ENCODE results near the gene MYRF.

The MYRF gene

GRCh38 chr11:61760946-61761345, 8.5 kb downstream of the MYRF start:
- DNase-seq (ENCODE audit: low spot score): no peak

GRCh38 chr11:61761440-61762222, 9.2 kb downstream of the MYRF start:
- DNase-seq (ENCODE audit: low spot score): no peak

- DNase-seq (ENCODE audit: low spot score): no peak
These were observed 9.8 kb downstream of the MYRF start for GRCh38 chr11:61762223-61762615.

- DNase-seq (ENCODE audit: low spot score): no peak
These were observed 10.4 kb downstream of the MYRF start for GRCh38 chr11:61762798-61763197.

GRCh38 chr11:61763930-61764605, 11.6 kb downstream of the MYRF start:
- no peak for DNase-seq (ENCODE audit: low spot score)

GRCh38 chr11:61764606-61765260, 12.3 kb downstream of the MYRF start:
- DNase-seq (ENCODE audit: low spot score): no peak

- DNase-seq (ENCODE audit: low spot score): no peak
These were observed 13.3 kb downstream of the MYRF start for GRCh38 chr11:61765550-61766253.

- no peak for DNase-seq (ENCODE audit: low spot score)
These were observed 14.0 kb downstream of the MYRF start for GRCh38 chr11:61766353-61766841.

- DNase-seq (ENCODE audit: low spot score): no peak
These were observed 16.1 kb downstream of the MYRF start for GRCh38 chr11:61768376-61769076.

GRCh38 chr11:61769169-61769920, 16.9 kb downstream of the MYRF start:
- DNase-seq (ENCODE audit: low spot score): no peak

- no peak for DNase-seq (ENCODE audit: low spot score)
These were observed 17.7 kb downstream of the MYRF start for GRCh38 chr11:61769946-61770683.

- DNase-seq (ENCODE audit: low spot score): no peak
These were observed 18.9 kb downstream of the MYRF start for GRCh38 chr11:61771195-61771894.

- no peak for DNase-seq (ENCODE audit: low spot score)
These were observed 19.6 kb downstream of the MYRF start for GRCh38 chr11:61771985-61772455.

- no peak for DNase-seq (ENCODE audit: low spot score)
These were observed 20.9 kb downstream of the MYRF start for GRCh38 chr11:61773356-61773755.

- DNase-seq (ENCODE audit: low spot score): no peak
These were observed 21.4 kb downstream of the MYRF start for GRCh38 chr11:61773809-61774208.

GRCh38 chr11:61774411-61774810, 22.0 kb downstream of the MYRF start:
- DNase-seq (ENCODE audit: low spot score): no peak

GRCh38 chr11:61775106-61775505, 22.7 kb downstream of the MYRF start:
- no peak for DNase-seq (ENCODE audit: low spot score)

- no peak for DNase-seq (ENCODE audit: low spot score)
These were observed 23.4 kb downstream of the MYRF start for GRCh38 chr11:61775606-61776554.

Measured in LoVo (cell line).